DND-41 (cell line): ENCODE data around the gene VTI1A.

ENCODE experiments used
- ATAC-seq: fragments of 200-7000 bp; cut with Tn5 transposase; 3 replicates; pipeline ENCODE4 v1.9.1; 2021; ENCODE audit warnings: low read depth; ENCODE audit not compliant: insufficient read depth
- DNase-seq: peaks from one replicate; pipeline ENCODE4 v3.0.0-alpha.2; 2020
- H2AFZ ChIP-seq: 2 replicates; pipeline ENCODE4 v1.6.0; 2012; ENCODE audit warnings: low read depth, low read length
- H3K27ac ChIP-seq: 2 replicates; pipeline ENCODE4 v1.5.1; 2012; ENCODE audit warnings: low read length, inconsistent platforms
- H3K27me3 ChIP-seq: fragments of 200-600 bp; sonication (generic); 2 replicates; pipeline ENCODE4 v1.6.0; 2012; ENCODE audit warnings: low read length, mild to moderate bottlenecking, inconsistent platforms; ENCODE audit not compliant: insufficient read depth, poor library complexity
- H3K36me3 ChIP-seq: 2 replicates; pipeline ENCODE4 v1.5.1; 2012; ENCODE audit warnings: low read length, inconsistent platforms; ENCODE audit not compliant: insufficient read depth
- H3K4me1 ChIP-seq: 2 replicates; pipeline ENCODE4 v1.5.1; 2012; ENCODE audit warnings: mild to moderate bottlenecking, low read length; ENCODE audit not compliant: insufficient read depth
- H3K4me2 ChIP-seq: 2 replicates; pipeline ENCODE4 v1.6.0; 2012; ENCODE audit warnings: mild to moderate bottlenecking, moderate library complexity, low read length, inconsistent platforms; ENCODE audit not compliant: insufficient read depth
- H3K4me3 ChIP-seq, 2 experiments: fragments of 200-600 bp in 1 of 2; shearing (Covaris generic) in 1 of 2; 2 replicates each; pipeline ENCODE4 v1.5.1; 2012 to 2016; ENCODE audit warnings: inconsistent platforms in 2 of 2, low read length in 2 of 2, mild to moderate bottlenecking in 2 of 2, low read depth in 1 of 2, moderate library complexity in 1 of 2
- H3K79me2 ChIP-seq: 2 replicates; pipeline ENCODE4 v1.6.0; 2012; ENCODE audit warnings: low read length, inconsistent platforms; ENCODE audit not compliant: insufficient read depth
- H3K9ac ChIP-seq: 2 replicates; pipeline ENCODE4 v1.6.0; 2012; ENCODE audit warnings: low read depth, mild to moderate bottlenecking, inconsistent platforms, low read length, moderate library complexity
- H3K9me3 ChIP-seq: 2 replicates; pipeline ENCODE4 v1.5.1; 2012; ENCODE audit warnings: low read length, moderate library complexity, mild to moderate bottlenecking, inconsistent platforms; ENCODE audit not compliant: insufficient read depth, severe bottlenecking
- H4K20me1 ChIP-seq: 2 replicates; pipeline ENCODE4 v1.6.0; 2012; ENCODE audit warnings: low read length; ENCODE audit not compliant: insufficient read depth
- EZH2 ChIP-seq: IDR thresholded peaks from 3 replicates; pipeline ENCODE4 v1.6.1; 2012; ENCODE audit warnings: borderline replicate concordance, low read depth, mild to moderate bottlenecking, moderate library complexity, low read length, inconsistent platforms; ENCODE audit not compliant: severe bottlenecking
- TF ChIP-seq, protein P1 (sequence below): IDR thresholded peaks from 2 replicates; pipeline ENCODE4 v1.5.1; 2012; ENCODE audit warnings: borderline replicate concordance, low read length, moderate library complexity, mild to moderate bottlenecking; ENCODE audit not compliant: poor library complexity, severe bottlenecking; ENCODE audit errors: extremely low read depth

Gene VTI1A

GRCh38 chr10:112584276-112584675 is 137.3 kb downstream of the VTI1A start:
- no peaks in the 10 kb centered on the region for H3K79me2 ChIP-seq
- no peak for ATAC-seq
- no peaks in the 10 kb centered on the region for H3K36me3 ChIP-seq
- H4K20me1 ChIP-seq: no peaks in the 10 kb centered on the region
- H3K4me2 ChIP-seq: no peak overlapping the region
- no peak overlapping the region for H3K4me3 ChIP-seq
- no peaks in the 10 kb centered on the region for H3K27me3 ChIP-seq
- H3K27ac ChIP-seq: no peak overlapping the region
- no peak overlapping the region for H3K9ac ChIP-seq
- no peaks in the 10 kb centered on the region for H3K9me3 ChIP-seq
- TF ChIP-seq, protein P1, sequence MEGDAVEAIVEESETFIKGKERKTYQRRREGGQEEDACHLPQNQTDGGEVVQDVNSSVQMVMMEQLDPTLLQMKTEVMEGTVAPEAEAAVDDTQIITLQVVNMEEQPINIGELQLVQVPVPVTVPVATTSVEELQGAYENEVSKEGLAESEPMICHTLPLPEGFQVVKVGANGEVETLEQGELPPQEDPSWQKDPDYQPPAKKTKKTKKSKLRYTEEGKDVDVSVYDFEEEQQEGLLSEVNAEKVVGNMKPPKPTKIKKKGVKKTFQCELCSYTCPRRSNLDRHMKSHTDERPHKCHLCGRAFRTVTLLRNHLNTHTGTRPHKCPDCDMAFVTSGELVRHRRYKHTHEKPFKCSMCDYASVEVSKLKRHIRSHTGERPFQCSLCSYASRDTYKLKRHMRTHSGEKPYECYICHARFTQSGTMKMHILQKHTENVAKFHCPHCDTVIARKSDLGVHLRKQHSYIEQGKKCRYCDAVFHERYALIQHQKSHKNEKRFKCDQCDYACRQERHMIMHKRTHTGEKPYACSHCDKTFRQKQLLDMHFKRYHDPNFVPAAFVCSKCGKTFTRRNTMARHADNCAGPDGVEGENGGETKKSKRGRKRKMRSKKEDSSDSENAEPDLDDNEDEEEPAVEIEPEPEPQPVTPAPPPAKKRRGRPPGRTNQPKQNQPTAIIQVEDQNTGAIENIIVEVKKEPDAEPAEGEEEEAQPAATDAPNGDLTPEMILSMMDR: no peak
- no peak for TF ChIP-seq EZH2
- no peak overlapping the region for H2AFZ ChIP-seq
- no peaks in the 10 kb centered on the region for H3K4me1 ChIP-seq
- no peak for DNase-seq

GRCh38 chr10:112585126-112585525 is 138.1 kb downstream of the VTI1A start:
- Histone ChIP-seq H3K36me3 (no peaks in the 10 kb centered on the region), H3K27me3 (no peaks in the 10 kb centered on the region), H2AFZ (no peak overlapping the region), H3K9me3 (no peaks in the 10 kb centered on the region), H3K4me2 (no peak overlapping the region), H4K20me1 (no peaks in the 10 kb centered on the region), H3K9ac (no peak overlapping the region), H3K79me2 (no peaks in the 10 kb centered on the region), H3K27ac (no peak overlapping the region), H3K4me3 (no peak overlapping the region), H3K4me1 (no peaks in the 10 kb centered on the region)
- DNase-seq (no peak), ATAC-seq (no peak)
- TF ChIP-seq EZH2: no peak
- TF ChIP-seq, protein P1: no peak

GRCh38 chr10:112585960-112586359 is 138.9 kb downstream of the VTI1A start:
- ATAC-seq: no peak
- TF ChIP-seq, protein P1: no peak
- no peak for TF ChIP-seq EZH2
- Histone ChIP-seq H2AFZ (no peak overlapping the region), H3K27me3 (no peaks in the 10 kb centered on the region), H3K4me1 (no peaks in the 10 kb centered on the region), H3K27ac (no peak overlapping the region), H3K36me3 (no peaks in the 10 kb centered on the region), H3K4me3 (no peak overlapping the region), H4K20me1 (no peaks in the 10 kb centered on the region), H3K9ac (no peak overlapping the region), H3K4me2 (no peak overlapping the region), H3K79me2 (no peaks in the 10 kb centered on the region), H3K9me3 (no peaks in the 10 kb centered on the region)
- DNase-seq: no peak

- Histone ChIP-seq H3K4me1 (no peaks in the 10 kb centered on the region), H3K27me3 (no peaks in the 10 kb centered on the region), H3K9me3 (no peaks in the 10 kb centered on the region), H3K79me2 (no peaks in the 10 kb centered on the region), H4K20me1 (no peaks in the 10 kb centered on the region), H3K27ac (no peak overlapping the region), H3K9ac (no peak overlapping the region), H2AFZ (no peak overlapping the region), H3K36me3 (no peaks in the 10 kb centered on the region), H3K4me3 (no peak overlapping the region), H3K4me2 (no peak overlapping the region)
- TF ChIP-seq, protein P1: no peak
- no peak for TF ChIP-seq EZH2
- DNase-seq: no peak
- no peak for ATAC-seq
Measured at GRCh38 chr10:112587729-112588128, 140.7 kb downstream of the VTI1A start.
